ENCODE results near the gene FFAR3.
"Not testable (repeated sequence)": the region's sequence is repeated elsewhere in the genome, so short reads cannot be mapped to it uniquely, and the experiment has no call there.

The FFAR3 gene

GRCh38 chr19:35350591-35350990 is 7.7 kb upstream of the FFAR3 start:
- no peak for DNase-seq (ENCODE audit: low read depth in 2 of 2)

GRCh38 chr19:35351411-35352176 is 6.7 kb upstream of the FFAR3 start:
- no peak for DNase-seq (ENCODE audit: low read depth in 2 of 2)

- DNase-seq (ENCODE audit: low read depth in 2 of 2), result no peak
Observed at GRCh38 chr19:35352177-35352447, 6.1 kb upstream of the FFAR3 start.

- DNase-seq (ENCODE audit: low read depth in 2 of 2), result peak; percentile 58 to 64
Observed at GRCh38 chr19:35352448-35353304, 5.6 kb upstream of the FFAR3 start.

- no peak for DNase-seq (ENCODE audit: low read depth in 2 of 2)
Observed at GRCh38 chr19:35353635-35354034, 4.6 kb upstream of the FFAR3 start.

- DNase-seq (ENCODE audit: low read depth in 2 of 2), result no peak
Observed at GRCh38 chr19:35354898-35355297, 3.4 kb upstream of the FFAR3 start.

- no peak for DNase-seq (ENCODE audit: low read depth in 2 of 2)
Observed at GRCh38 chr19:35355791-35356460, 2.3 kb upstream of the FFAR3 start.

- DNase-seq (ENCODE audit: low read depth in 2 of 2), result not testable (repeated sequence)
Observed at GRCh38 chr19:35358834-35359233, 574 bp downstream of the FFAR3 start.

- DNase-seq (ENCODE audit: low read depth in 2 of 2), result not testable (repeated sequence)
Observed at GRCh38 chr19:35359395-35359794, 1.1 kb downstream of the FFAR3 start.

GRCh38 chr19:35360081-35360480 is 1.8 kb downstream of the FFAR3 start:
- DNase-seq (ENCODE audit: low read depth in 2 of 2), result not testable (repeated sequence)

GRCh38 chr19:35360880-35361420 is 2.7 kb downstream of the FFAR3 start:
- DNase-seq (ENCODE audit: low read depth in 2 of 2), result no peak

GRCh38 chr19:35362261-35363000 is 4.2 kb downstream of the FFAR3 start:
- DNase-seq (ENCODE audit: low read depth in 2 of 2), result no peak

- no peak for DNase-seq (ENCODE audit: low read depth in 2 of 2)
Observed at GRCh38 chr19:35363001-35363590, 4.8 kb downstream of the FFAR3 start.

- DNase-seq (ENCODE audit: low read depth in 2 of 2), result no peak
Observed at GRCh38 chr19:35363711-35364425, 5.6 kb downstream of the FFAR3 start.

GRCh38 chr19:35365303-35365702 is 7.0 kb downstream of the FFAR3 start:
- DNase-seq (ENCODE audit: low read depth in 2 of 2), result no peak

GRCh38 chr19:35368378-35368777 is 10.1 kb downstream of the FFAR3 start:
- DNase-seq (ENCODE audit: low read depth in 2 of 2), result no peak

- no peak for DNase-seq (ENCODE audit: low read depth in 2 of 2)
Observed at GRCh38 chr19:35369522-35369921, 11.3 kb downstream of the FFAR3 start.

- DNase-seq (ENCODE audit: low read depth in 2 of 2), result no peak
Observed at GRCh38 chr19:35370722-35371121, 12.5 kb downstream of the FFAR3 start, which contains the start of gene GPR42. TSS of gene GPR42 (plus strand) at chr19:35371068. CDS start at chr19:35371360, 292 bp downstream.

GRCh38 chr19:35373492-35373891 is 15.2 kb downstream of the FFAR3 start:
- DNase-seq (ENCODE audit: low read depth in 2 of 2), result no peak

- DNase-seq (ENCODE audit: low read depth in 2 of 2), result not testable (repeated sequence)
Observed at GRCh38 chr19:35374031-35374430, 15.8 kb downstream of the FFAR3 start.
